Cardiac muscle cell (in vitro differentiated cells and primary cell): ENCODE data around the gene KCNE4. TPM values are rescaled to one million over a fixed set of nuclear protein-coding genes. Genes with fewer than 3 reads are reported as not detected.
A peak's percentile ranks its signal among the peaks of the same experiment; 100 is the strongest.

Source experiments
- DNase-seq, 2 donors: peaks; one replicate each; pipeline versions ENCODE4 v3.0.0 to v3.0.0-alpha.2; 2010 to 2017; ENCODE audit warnings: low read depth in 1 of 2, low spot score in 1 of 2
- H3K27ac ChIP-seq: fragments of 200-600 bp; sonication (generic); 2 replicates; pipeline ENCODE4 v1.5.1; 2016
- H3K27me3 ChIP-seq: fragments of 200-600 bp; sonication (generic); 2 replicates; pipeline ENCODE4 v1.6.0; 2016; ENCODE audit warnings: control low read depth
- H3K36me3 ChIP-seq: fragments of 200-600 bp; sonication (generic); 2 replicates; pipeline ENCODE4 v1.5.1; 2016; ENCODE audit warnings: control low read depth
- H3K4me1 ChIP-seq: fragments of 200-600 bp; sonication (generic); 2 replicates; pipeline ENCODE4 v1.8.1; 2017; ENCODE audit warnings: low read depth, mild to moderate bottlenecking, mixed run types
- H3K4me3 ChIP-seq: fragments of 200-600 bp; sonication (generic); 2 replicates; pipeline ENCODE4 v1.5.1; 2016; ENCODE audit warnings: mild to moderate bottlenecking
- H3K9me3 ChIP-seq: fragments of 200-600 bp; sonication (generic); 2 replicates; pipeline ENCODE4 v1.5.1; 2017; ENCODE audit warnings: low read depth, mild to moderate bottlenecking, control low read depth
- CTCF ChIP-seq: IDR thresholded peaks from 2 replicates; pipeline ENCODE4 v1.5.1; 2012; ENCODE audit warnings: low read depth, mild to moderate bottlenecking, low read length
- polyA plus RNA-seq: library from polyadenylated mRNA; unstranded; fragments of >200 nt; fragmentation: Nextera tagmentation; extraction: Ambion mirVana; gene quantifications from 2 replicates; pipeline ENCODE4 v1.2.1, GENCODE V29; 2016
- total RNA-seq: library from RNA; depleted of rRNA; stranded (reverse); fragments of >200 nt; gene quantifications from 2 replicates; pipeline ENCODE4 v1.2.3, GENCODE V29; 2016

KCNE4 gene
- total and polyA plus RNA-seq, 2 experiments from 2014 or later: 0.12 to 0.71 TPM

GRCh38 chr2:223069988-223070387, 18.0 kb downstream of the KCNE4 start:
- no peak for DNase-seq
- Histone ChIP-seq H3K36me3 (no peaks in the 10 kb centered on the region), H3K27me3 (no peaks in the 10 kb centered on the region)

GRCh38 chr2:223071139-223071538, 19.1 kb downstream of the KCNE4 start:
- TF ChIP-seq CTCF: no peak
- DNase-seq: no peak

More at GRCh38 chr2:223069988-223070387, 18.0 kb downstream of the KCNE4 start:
- H3K4me3 ChIP-seq: no peak overlapping the region
- TF ChIP-seq CTCF: no peak
- no peaks in the 10 kb centered on the region for H3K9me3 ChIP-seq
- H3K4me1 ChIP-seq: no peaks in the 10 kb centered on the region
- H3K27ac ChIP-seq: no peak overlapping the region

GRCh38 chr2:223072826-223073225, 20.8 kb downstream of the KCNE4 start:
- no peaks in the 10 kb centered on the region for H3K27me3 ChIP-seq
- H3K9me3 ChIP-seq: no peaks in the 10 kb centered on the region
- H3K4me3 ChIP-seq: no peak overlapping the region
- DNase-seq: no peak
- H3K27ac ChIP-seq: no peak overlapping the region
- H3K36me3 ChIP-seq: no peaks in the 10 kb centered on the region
- TF ChIP-seq CTCF: no peak
- no peaks in the 10 kb centered on the region for H3K4me1 ChIP-seq

More at GRCh38 chr2:223071139-223071538, 19.1 kb downstream of the KCNE4 start:
- H3K4me1 ChIP-seq: no peaks in the 10 kb centered on the region
- no peak overlapping the region for H3K4me3 ChIP-seq
- no peaks in the 10 kb centered on the region for H3K36me3 ChIP-seq
- no peaks in the 10 kb centered on the region for H3K27me3 ChIP-seq
- no peaks in the 10 kb centered on the region for H3K9me3 ChIP-seq
- H3K27ac ChIP-seq: no peak overlapping the region

- no peak for TF ChIP-seq CTCF
- H3K27ac ChIP-seq: no peak overlapping the region
- peak in 1 of 2 donors; percentile 13 for DNase-seq
- no peaks in the 10 kb centered on the region for H3K36me3 ChIP-seq
- H3K4me1 ChIP-seq: no peaks in the 10 kb centered on the region
- H3K27me3 ChIP-seq: no peaks in the 10 kb centered on the region
- no peaks in the 10 kb centered on the region for H3K9me3 ChIP-seq
- H3K4me3 ChIP-seq: no peak overlapping the region
Measured at GRCh38 chr2:223075301-223076270, 23.6 kb downstream of the KCNE4 start.

- H3K27ac ChIP-seq: no peak overlapping the region
- no peak overlapping the region for H3K4me3 ChIP-seq
- no peak for TF ChIP-seq CTCF
- no peaks in the 10 kb centered on the region for H3K9me3 ChIP-seq
- no peaks in the 10 kb centered on the region for H3K36me3 ChIP-seq
- no peaks in the 10 kb centered on the region for H3K4me1 ChIP-seq
- no peaks in the 10 kb centered on the region for H3K27me3 ChIP-seq
- DNase-seq: peak in 1 of 2 donors; percentile 56
Measured at GRCh38 chr2:223076573-223076972, 24.6 kb downstream of the KCNE4 start.
